DMS53 (cell line): Measurements from ENCODE around the gene SNX17.
A peak's percentile ranks its signal among the peaks of the same experiment; 100 is the strongest.

Source experiments
- DNase-seq: peaks from one replicate; lab custom pipeline; 2025; lab: John Stamatoyannopoulos, UW

Gene SNX17

GRCh38 chr2:27363933-27364332 lies 6.5 kb upstream of the SNX17 start:
- DNase-seq: no peak

- peak; percentile 73 for DNase-seq
These were observed 868 bp upstream of the SNX17 start for GRCh38 chr2:27369471-27370025.

GRCh38 chr2:27370816-27371620 lies 602 bp downstream of the SNX17 start:
- DNase-seq: peak; percentile 59

GRCh38 chr2:27372937-27373336 lies 2.5 kb downstream of the SNX17 start:
- no peak for DNase-seq

GRCh38 chr2:27373567-27373966 lies 3.2 kb downstream of the SNX17 start:
- no peak for DNase-seq

GRCh38 chr2:27375513-27376099 lies 5.2 kb downstream of the SNX17 start:
- no peak for DNase-seq

- no peak for DNase-seq
These were observed 5.9 kb downstream of the SNX17 start for GRCh38 chr2:27376151-27376865.

GRCh38 chr2:27376866-27377617 lies 6.6 kb downstream of the SNX17 start:
- DNase-seq: no peak

GRCh38 chr2:27377618-27378095 lies 7.2 kb downstream of the SNX17 start:
- no peak for DNase-seq

GRCh38 chr2:27378096-27378808 lies 7.8 kb downstream of the SNX17 start:
- DNase-seq: peak; percentile 39

- no peak for DNase-seq
These were observed 8.4 kb downstream of the SNX17 start for GRCh38 chr2:27378809-27379290.

GRCh38 chr2:27379383-27379835 lies 9.0 kb downstream of the SNX17 start:
- no peak for DNase-seq

- peak; percentile 70 for DNase-seq
These were observed 9.6 kb downstream of the SNX17 start for GRCh38 chr2:27379836-27380625.

- DNase-seq: peak; percentile 97
These were observed 10.5 kb downstream of the SNX17 start, which contains the start of gene ZNF513 for GRCh38 chr2:27380626-27381545. ZNF513 (minus strand) TSS chr2:27380734; CDS start chr2:27380526, 208 bp downstream.

- no peak for DNase-seq
These were observed 11.3 kb downstream of the SNX17 start for GRCh38 chr2:27381577-27382181.

- no peak for DNase-seq
These were observed 20.6 kb downstream of the SNX17 start for GRCh38 chr2:27390822-27391679.

- DNase-seq: no peak
These were observed 22.8 kb downstream of the SNX17 start for GRCh38 chr2:27393225-27393624.
